PC-9 (cell line): Measurements from ENCODE around the gene METTL13. TPM values are rescaled to one million over a fixed set of nuclear protein-coding genes. Genes with fewer than 3 reads are reported as not detected.

ENCODE experiments used
- BruUV-seq: library from RNA; stranded (reverse); fragments of 400-500 nt; replicated peaks from 2 replicates; lab custom pipeline; 2021; lab: Mats Ljungman, UMichigan
- CTCF ChIA-PET: fragments of 300-600 bp; sonication (Branson Sonifier 250); formaldehyde crosslinking; loops from one replicate; lab custom pipeline; 2022; ENCODE audit warnings: antibody characterized with exemption; lab: Charles Lee
- POLR2A ChIA-PET: fragments of 300-600 bp; sonication (Branson Sonifier 250); formaldehyde crosslinking; loops from one replicate; lab custom pipeline; 2022; ENCODE audit warnings: antibody characterized with exemption; ENCODE audit not compliant: unreplicated experiment; lab: Charles Lee
- DNase-seq, 2 experiments: peaks; one replicate each; pipeline versions ENCODE4 v3.0.0 to v3.0.0-alpha.2; 2015 to 2022; ENCODE audit warnings: mixed read lengths in 1 of 2
- H2AFZ ChIP-seq: fragments of 200-600 bp; sonication (generic); 2 replicates; pipeline ENCODE4 v1.8.1; 2017; ENCODE audit warnings: antibody characterized with exemption
- H3F3A ChIP-seq: fragments of 200-600 bp; sonication (generic); 2 replicates; pipeline ENCODE4 v1.8.1; 2017; ENCODE audit warnings: antibody characterized with exemption, mild to moderate bottlenecking, low read depth; ENCODE audit not compliant: insufficient read depth
- H3K27ac ChIP-seq: fragments of 200-600 bp; sonication (generic); 2 replicates; pipeline ENCODE4 v1.6.1; 2016; ENCODE audit warnings: mixed run types
- H3K27me3 ChIP-seq: fragments of 200-600 bp; sonication (generic); 2 replicates; pipeline ENCODE4 v1.6.1; 2016; ENCODE audit warnings: low read depth, mixed run types; ENCODE audit not compliant: insufficient read depth
- H3K36me3 ChIP-seq: fragments of 200-600 bp; sonication (generic); 2 replicates; pipeline ENCODE4 v1.6.1; 2016; ENCODE audit warnings: low read depth, mixed run types
- H3K4me1 ChIP-seq: fragments of 200-600 bp; sonication (generic); replicated peaks from 2 replicates; pipeline ENCODE4 v1.6.1; 2016; ENCODE audit warnings: mixed run types; ENCODE audit not compliant: insufficient read depth
- H3K4me2 ChIP-seq: fragments of 200-600 bp; sonication (generic); 2 replicates; pipeline ENCODE4 v1.6.1; 2017; ENCODE audit warnings: mixed run types
- H3K4me3 ChIP-seq: fragments of 200-600 bp; sonication (generic); 2 replicates; pipeline ENCODE4 v1.6.1; 2016; ENCODE audit warnings: mixed run types
- H3K79me2 ChIP-seq: fragments of 200-600 bp; sonication (generic); 2 replicates; pipeline ENCODE4 v1.6.1; 2017; ENCODE audit warnings: low read depth, mixed run types
- H3K9me2 ChIP-seq: fragments of 200-600 bp; sonication (generic); 2 replicates; pipeline ENCODE4 v1.8.1; 2017; ENCODE audit warnings: mild to moderate bottlenecking; ENCODE audit not compliant: insufficient read depth
- H3K9me3 ChIP-seq: fragments of 200-600 bp; sonication (generic); 2 replicates; pipeline ENCODE4 v1.8.1; 2016; ENCODE audit warnings: low read depth; ENCODE audit not compliant: insufficient read depth
- H4K20me1 ChIP-seq: fragments of 200-600 bp; sonication (generic); 2 replicates; pipeline ENCODE4 v1.8.1; 2017; ENCODE audit not compliant: insufficient read depth
- CTCF ChIP-seq: fragments of 200-600 bp; sonication (generic); conservative IDR thresholded peaks from 2 replicates; pipeline ENCODE4 v1.6.1; 2017; ENCODE audit warnings: mixed run types, antibody characterized with exemption, mild to moderate bottlenecking, moderate library complexity
- EZH2 ChIP-seq: fragments of 200-600 bp; sonication (generic); IDR thresholded peaks from 2 replicates; pipeline ENCODE4 v1.8.0; 2017; ENCODE audit warnings: antibody characterized with exemption, low read depth
- intact Hi-C: fragments of 100-400 bp; cut with micrococcal nuclease; formaldehyde crosslinking; loops from one replicate; pipeline ENCODE4 v1.10.0; 2022; ENCODE audit not compliant: unreplicated experiment
- total RNA-seq: library from RNA; stranded (reverse); gene quantifications from 2 replicates; pipeline ENCODE4 v1.2.3, GENCODE V29; 2021

The METTL13 gene
- total RNA-seq, 1 experiment from 2014 or later = 32.2 TPM

- no peaks in the 10 kb centered on the region for H3K36me3 ChIP-seq
- H3K79me2 ChIP-seq = no peaks in the 10 kb centered on the region
- no peak overlapping the region for H3K4me2 ChIP-seq
- no peaks in the 10 kb centered on the region for H3K9me2 ChIP-seq
- no peak overlapping the region for H2AFZ ChIP-seq
- H3F3A ChIP-seq = no peaks in the 10 kb centered on the region
- H3K4me1 ChIP-seq = no peaks in the 10 kb centered on the region
- ChIA-PET POLR2A (interaction anchor here (0.7 kb wide), 1 partner anchor 47 kb away, joined by 6 read pairs; no protein-coding TSS in a partner anchor), CTCF (no interaction called here)
- intact Hi-C loops = no loop called here
- TF ChIP-seq EZH2 = no peak
- TF ChIP-seq CTCF = no peak
- no peak for DNase-seq
- BruUV-seq = no TSS peak
- no peaks in the 10 kb centered on the region for H3K27me3 ChIP-seq
- H3K27ac ChIP-seq = no peak overlapping the region
- no peaks in the 10 kb centered on the region for H4K20me1 ChIP-seq
- no peak overlapping the region for H3K4me3 ChIP-seq
- no peaks in the 10 kb centered on the region for H3K9me3 ChIP-seq
Observed at GRCh38 chr1:171828794-171829193, 47.3 kb downstream of the METTL13 start.

GRCh38 chr1:171833091-171833825, 51.8 kb downstream of the METTL13 start:
- TF ChIP-seq EZH2 (no peak), CTCF (no peak)
- Histone ChIP-seq H3K4me1 (no peaks in the 10 kb centered on the region), H3K9me3 (no peaks in the 10 kb centered on the region), H3K9me2 (no peaks in the 10 kb centered on the region), H3K36me3 (no peaks in the 10 kb centered on the region), H3K4me2 (no peak overlapping the region), H3K79me2 (no peaks in the 10 kb centered on the region), H3K27me3 (no peaks in the 10 kb centered on the region), H3K4me3 (no peak overlapping the region), H3F3A (no peaks in the 10 kb centered on the region), H4K20me1 (no peaks in the 10 kb centered on the region), H2AFZ (no peak overlapping the region), H3K27ac (no peak overlapping the region)
- ChIA-PET CTCF (no interaction called here), POLR2A (no interaction called here)
- no peak for DNase-seq
- intact Hi-C loops = no loop called here
- BruUV-seq = no TSS peak

GRCh38 chr1:171834821-171835220, 53.4 kb downstream of the METTL13 start:
- Histone ChIP-seq H3K27me3 (no peaks in the 10 kb centered on the region), H3K4me3 (no peak overlapping the region), H3K4me1 (no peaks in the 10 kb centered on the region), H2AFZ (no peak overlapping the region), H3K79me2 (no peaks in the 10 kb centered on the region), H3K4me2 (no peak overlapping the region), H3K9me3 (no peaks in the 10 kb centered on the region), H3K27ac (no peak overlapping the region), H3F3A (no peaks in the 10 kb centered on the region), H3K9me2 (no peaks in the 10 kb centered on the region), H4K20me1 (no peaks in the 10 kb centered on the region), H3K36me3 (no peaks in the 10 kb centered on the region)
- POLR2A ChIA-PET = no interaction called here
- CTCF ChIA-PET = no interaction called here
- no TSS peak for BruUV-seq
- intact Hi-C loops = no loop called here
- no peak for DNase-seq
- no peak for TF ChIP-seq EZH2
- no peak for TF ChIP-seq CTCF
